Peyer's patch (tissue), 4 donors: ENCODE data around the gene PIGQ.

Source experiments
- CTCF ChIP-seq, 6 experiments: fragments of 450-650 bp in 4 of 6; fragments of 200-600 bp in 2 of 6; sonication (generic) in 1 of 6; IDR thresholded peaks; one replicate each; pipeline ENCODE4 v1.5.1; 2017 to 2019; ENCODE audit warnings: antibody characterized with exemption in 6 of 6, mild to moderate bottlenecking in 3 of 6, moderate library complexity in 1 of 6
- POLR2A ChIP-seq, 2 donors: fragments of 450-650 bp; IDR thresholded peaks; one replicate each; pipeline ENCODE4 v1.5.1; 2017; ENCODE audit warnings: antibody characterized with exemption in 2 of 2, mild to moderate bottlenecking in 2 of 2, moderate library complexity in 2 of 2

- TF ChIP-seq CTCF (IDR thresholded peaks at IDR 0.05), result no peak
- TF ChIP-seq POLR2A (IDR thresholded peaks at IDR 0.05), result no peak
Observed at GRCh38 chr16:525123-525519, 44.6 kb upstream of the PIGQ start.
